Thoracic aorta (tissue), 2 donors: ENCODE measurements around the gene ANKFN1. TPM values are rescaled to one million over a fixed set of nuclear protein-coding genes. Genes with fewer than 3 reads are reported as not detected.

Experiments used
- ATAC-seq: fragments of 150-250 bp; one replicate; pipeline ENCODE4 v1.8.0; 2017; ENCODE audit warnings: low read depth; ENCODE audit not compliant: insufficient number of reproducible peaks, low FRiP score
- DNase-seq: peaks from one replicate; pipeline ENCODE4 v3.0.0-alpha.2; 2020; ENCODE audit warnings: low spot score
- H3K27ac ChIP-seq, 2 donors: fragments of 200-600 bp; sonication (generic); 1 replicate in 1 of 2; 2 replicates in 1 of 2; pipeline ENCODE4 v1.5.1; 2016; ENCODE audit warnings: mild to moderate bottlenecking in 2 of 2, moderate library complexity in 2 of 2
- H3K27me3 ChIP-seq: fragments of 200-600 bp; sonication (generic); replicated peaks from 2 replicates; pipeline ENCODE4 v1.6.0; 2016; ENCODE audit warnings: mild to moderate bottlenecking; ENCODE audit not compliant: insufficient read depth
- H3K36me3 ChIP-seq: fragments of 200-600 bp; sonication (generic); one replicate; pipeline ENCODE4 v1.5.1; 2016
- H3K4me1 ChIP-seq, 2 donors: fragments of 200-600 bp; sonication (generic); 1 replicate in 1 of 2; 2 replicates in 1 of 2; pipeline versions ENCODE4 v1.5.1 to v1.6.0; 2016; ENCODE audit warnings: low read depth in 2 of 2, mild to moderate bottlenecking in 1 of 2; ENCODE audit not compliant: control insufficient read depth in 1 of 2
- H3K4me3 ChIP-seq: fragments of 200-600 bp; sonication (generic); 2 replicates; pipeline ENCODE4 v1.5.1; 2016; ENCODE audit warnings: mild to moderate bottlenecking
- H3K9me3 ChIP-seq: fragments of 200-600 bp; sonication (generic); 2 replicates; pipeline ENCODE4 v1.5.1; 2016
- total RNA-seq, 2 donors: library from RNA; depleted of rRNA; stranded (reverse); fragments of >200 nt; gene quantifications; one replicate each; pipeline versions ENCODE4 v1.1.0 to v1.2.3, GENCODE V29; 2016
- TF ChIP-seq, protein P1 (sequence below): fragments of 200-600 bp; sonication (generic); IDR thresholded peaks from one replicate; pipeline ENCODE4 v1.5.1; 2019; ENCODE audit warnings: antibody characterized with exemption

The ANKFN1 gene
- total RNA-seq, 2 donors from 2014 or later: 0.68 TPM; not detected in 1

DNA sequence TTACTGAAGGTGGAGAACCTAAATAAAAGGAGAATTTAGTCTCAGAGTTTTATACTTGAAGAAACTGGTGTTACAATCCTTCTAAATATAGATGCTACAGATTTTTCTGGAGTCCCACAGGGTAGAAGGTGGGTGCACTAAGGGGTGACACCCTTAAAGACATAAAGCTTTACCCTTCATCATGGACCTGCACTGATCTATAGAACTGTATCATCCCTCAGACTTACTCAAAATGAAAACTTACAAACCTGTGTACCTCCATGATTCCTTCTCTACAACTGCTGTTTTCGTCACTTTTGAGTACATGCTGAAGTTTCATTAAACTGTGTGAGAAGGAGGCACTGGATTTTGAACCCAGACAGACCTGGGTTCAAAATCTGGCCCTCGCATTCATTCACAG is 270.7 kb downstream of the ANKFN1 start:
- ATAC-seq (no peak), DNase-seq (no peak)
- no peaks in the 10 kb centered on the region for H3K27me3 ChIP-seq
- H3K27ac ChIP-seq: no peak overlapping the region
- no peaks in the 10 kb centered on the region for H3K9me3 ChIP-seq
- no peaks in the 10 kb centered on the region for H3K36me3 ChIP-seq
- no peak overlapping the region for H3K4me3 ChIP-seq
- TF ChIP-seq, protein P1, sequence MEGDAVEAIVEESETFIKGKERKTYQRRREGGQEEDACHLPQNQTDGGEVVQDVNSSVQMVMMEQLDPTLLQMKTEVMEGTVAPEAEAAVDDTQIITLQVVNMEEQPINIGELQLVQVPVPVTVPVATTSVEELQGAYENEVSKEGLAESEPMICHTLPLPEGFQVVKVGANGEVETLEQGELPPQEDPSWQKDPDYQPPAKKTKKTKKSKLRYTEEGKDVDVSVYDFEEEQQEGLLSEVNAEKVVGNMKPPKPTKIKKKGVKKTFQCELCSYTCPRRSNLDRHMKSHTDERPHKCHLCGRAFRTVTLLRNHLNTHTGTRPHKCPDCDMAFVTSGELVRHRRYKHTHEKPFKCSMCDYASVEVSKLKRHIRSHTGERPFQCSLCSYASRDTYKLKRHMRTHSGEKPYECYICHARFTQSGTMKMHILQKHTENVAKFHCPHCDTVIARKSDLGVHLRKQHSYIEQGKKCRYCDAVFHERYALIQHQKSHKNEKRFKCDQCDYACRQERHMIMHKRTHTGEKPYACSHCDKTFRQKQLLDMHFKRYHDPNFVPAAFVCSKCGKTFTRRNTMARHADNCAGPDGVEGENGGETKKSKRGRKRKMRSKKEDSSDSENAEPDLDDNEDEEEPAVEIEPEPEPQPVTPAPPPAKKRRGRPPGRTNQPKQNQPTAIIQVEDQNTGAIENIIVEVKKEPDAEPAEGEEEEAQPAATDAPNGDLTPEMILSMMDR: no peak
- H3K4me1 ChIP-seq: no peaks in the 10 kb centered on the region

DNA sequence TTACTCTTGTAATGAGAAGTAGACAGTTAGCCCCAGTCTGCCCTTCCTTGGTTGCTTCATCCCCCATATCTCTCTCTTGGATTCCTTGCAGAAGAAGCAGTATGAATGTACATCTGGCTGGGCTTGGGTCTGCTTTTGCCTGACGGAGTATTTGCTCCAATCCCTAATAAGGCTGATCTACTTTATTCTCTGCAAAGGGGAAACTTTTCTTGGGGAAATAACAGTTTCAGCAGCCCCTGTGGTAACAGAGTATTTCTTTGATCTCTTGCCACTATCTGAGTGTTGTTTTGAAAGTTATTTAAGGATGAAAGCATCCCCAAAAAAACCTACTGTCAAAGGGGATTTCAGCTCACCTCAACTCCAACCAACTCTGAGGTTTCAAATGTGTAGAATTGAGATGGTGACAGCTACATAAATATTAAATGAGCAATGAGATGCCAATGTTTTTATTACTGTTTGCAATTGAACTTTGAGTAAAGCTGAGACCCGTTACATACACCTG is 271.3 kb downstream of the ANKFN1 start:
- no peak overlapping the region for H3K4me3 ChIP-seq
- no peaks in the 10 kb centered on the region for H3K27me3 ChIP-seq
- ATAC-seq (no peak), DNase-seq (no peak)
- H3K27ac ChIP-seq: no peak overlapping the region
- no peaks in the 10 kb centered on the region for H3K4me1 ChIP-seq
- no peaks in the 10 kb centered on the region for H3K9me3 ChIP-seq
- H3K36me3 ChIP-seq: no peaks in the 10 kb centered on the region
- TF ChIP-seq, protein P1: no peak

DNA sequence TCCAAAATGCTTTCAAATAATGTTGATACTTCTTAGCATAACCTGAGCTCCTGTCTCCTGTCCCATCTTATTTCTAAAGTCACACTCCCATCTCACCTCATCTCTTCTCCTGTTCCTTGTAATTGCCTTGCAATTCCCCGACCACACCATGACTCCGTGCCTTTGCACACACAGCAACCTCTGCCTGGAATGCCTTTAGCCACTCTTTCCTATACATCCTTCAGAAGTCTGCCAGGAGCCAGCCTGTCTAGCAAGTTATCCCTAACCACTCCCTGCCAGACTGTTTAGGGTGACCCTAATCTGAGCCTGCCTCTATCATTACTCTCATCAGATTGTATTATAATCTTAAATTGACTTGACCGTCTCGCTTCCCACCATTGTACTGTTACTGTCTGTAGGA is 272.2 kb downstream of the ANKFN1 start:
- Histone ChIP-seq H3K27me3 (no peaks in the 10 kb centered on the region), H3K36me3 (no peaks in the 10 kb centered on the region), H3K4me1 (no peaks in the 10 kb centered on the region), H3K27ac (no peak overlapping the region), H3K9me3 (no peaks in the 10 kb centered on the region), H3K4me3 (no peak overlapping the region)
- DNase-seq: no peak
- TF ChIP-seq, protein P1: no peak
- no peak for ATAC-seq

DNA sequence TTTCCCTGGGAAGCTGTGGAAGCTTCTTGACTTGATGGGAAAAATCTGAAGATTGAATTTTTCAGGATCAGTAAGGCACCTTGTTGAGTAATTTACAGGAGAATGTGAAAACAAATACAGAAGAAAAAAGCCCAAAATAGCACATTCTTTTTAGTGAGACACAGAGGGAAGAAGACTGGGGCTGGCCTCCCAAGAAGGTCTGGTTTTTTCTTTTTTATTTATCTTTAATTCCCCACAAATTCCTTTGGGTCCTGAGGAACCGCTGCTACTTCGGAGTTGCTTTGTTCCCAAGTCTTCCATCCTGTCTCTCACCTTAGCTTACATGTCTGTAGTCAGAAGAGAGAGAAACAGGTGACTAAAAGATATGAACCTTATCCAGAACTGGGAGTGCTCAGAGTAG is 273.6 kb downstream of the ANKFN1 start:
- H3K27me3 ChIP-seq: no peaks in the 10 kb centered on the region
- H3K27ac ChIP-seq: no peak overlapping the region
- H3K36me3 ChIP-seq: no peaks in the 10 kb centered on the region
- TF ChIP-seq, protein P1: no peak
- ATAC-seq (no peak), DNase-seq (no peak)
- no peaks in the 10 kb centered on the region for H3K4me1 ChIP-seq
- H3K9me3 ChIP-seq: no peaks in the 10 kb centered on the region
- no peak overlapping the region for H3K4me3 ChIP-seq

DNA sequence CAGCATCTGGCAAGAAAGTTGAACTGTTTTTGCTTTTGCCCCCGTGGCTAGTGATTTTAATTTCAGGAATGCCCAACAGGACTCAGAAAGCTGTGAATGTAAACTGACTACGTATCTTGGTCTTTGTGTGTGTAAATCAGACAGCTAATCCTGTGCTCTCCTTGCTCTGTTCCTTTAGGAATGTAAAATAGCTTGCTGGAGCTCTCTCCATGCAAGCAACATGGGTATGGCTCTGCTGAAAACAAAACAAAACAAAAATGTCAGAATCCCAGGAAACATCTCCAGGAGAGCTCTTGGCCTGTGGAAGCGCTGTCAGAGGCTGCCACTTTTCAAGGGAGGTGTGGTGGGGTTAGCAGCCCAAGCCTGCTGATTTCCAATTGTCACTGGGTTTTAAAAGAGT is 278.5 kb downstream of the ANKFN1 start:
- Histone ChIP-seq H3K27me3 (no peaks in the 10 kb centered on the region), H3K36me3 (no peaks in the 10 kb centered on the region), H3K9me3 (no peaks in the 10 kb centered on the region), H3K4me1 (no peaks in the 10 kb centered on the region), H3K27ac (no peak overlapping the region), H3K4me3 (no peak overlapping the region)
- TF ChIP-seq, protein P1: no peak
- DNase-seq (no peak), ATAC-seq (no peak)
